GM18526 (cell line): Measurements from ENCODE around the gene BRAT1.

Source experiments
- POLR2A ChIP-seq: IDR thresholded peaks from 3 replicates; pipeline ENCODE4 v1.6.1; 2011; ENCODE audit not compliant: insufficient read length; ENCODE audit errors: extremely low read depth

BRAT1 gene

DNA sequence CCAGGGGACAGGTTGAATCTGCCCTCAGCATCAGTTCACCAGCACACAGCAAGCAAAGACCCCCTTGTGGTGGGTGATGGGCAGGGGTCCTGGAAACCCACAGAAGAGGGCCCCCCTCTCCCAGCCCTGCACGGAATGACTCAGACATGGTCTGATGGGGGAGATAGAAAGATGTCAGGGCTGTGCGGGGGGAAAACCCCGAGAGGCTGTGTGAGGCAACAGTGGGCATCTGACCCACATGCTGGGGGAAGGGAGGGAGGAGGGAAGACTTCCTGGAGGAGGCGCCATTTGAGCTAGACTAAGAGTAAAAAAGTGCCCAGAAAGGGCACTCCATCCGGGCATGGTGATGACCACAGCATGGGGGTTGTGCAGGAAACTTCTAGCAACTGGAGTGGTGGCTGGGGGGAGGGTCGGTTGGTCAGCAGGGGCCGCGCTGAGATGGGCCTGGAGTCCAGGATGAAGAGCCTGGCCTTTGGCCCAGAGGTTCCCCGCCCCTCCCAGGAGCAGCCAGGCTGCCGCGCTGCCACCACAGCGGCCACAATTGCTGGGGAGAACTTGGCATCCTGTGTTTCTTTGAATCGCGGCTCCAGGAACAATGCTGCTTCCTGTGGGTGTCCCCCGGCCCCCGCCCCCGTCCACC lies 33.3 kb downstream of the BRAT1 start:
- TF ChIP-seq POLR2A, result no peak

GRCh38 chr7:2521341-2521745 lies 34.0 kb downstream of the BRAT1 start:
- TF ChIP-seq POLR2A, result no peak

- no peak for TF ChIP-seq POLR2A
Measured at GRCh38 chr7:2520761-2521290, 34.5 kb downstream of the BRAT1 start.

DNA sequence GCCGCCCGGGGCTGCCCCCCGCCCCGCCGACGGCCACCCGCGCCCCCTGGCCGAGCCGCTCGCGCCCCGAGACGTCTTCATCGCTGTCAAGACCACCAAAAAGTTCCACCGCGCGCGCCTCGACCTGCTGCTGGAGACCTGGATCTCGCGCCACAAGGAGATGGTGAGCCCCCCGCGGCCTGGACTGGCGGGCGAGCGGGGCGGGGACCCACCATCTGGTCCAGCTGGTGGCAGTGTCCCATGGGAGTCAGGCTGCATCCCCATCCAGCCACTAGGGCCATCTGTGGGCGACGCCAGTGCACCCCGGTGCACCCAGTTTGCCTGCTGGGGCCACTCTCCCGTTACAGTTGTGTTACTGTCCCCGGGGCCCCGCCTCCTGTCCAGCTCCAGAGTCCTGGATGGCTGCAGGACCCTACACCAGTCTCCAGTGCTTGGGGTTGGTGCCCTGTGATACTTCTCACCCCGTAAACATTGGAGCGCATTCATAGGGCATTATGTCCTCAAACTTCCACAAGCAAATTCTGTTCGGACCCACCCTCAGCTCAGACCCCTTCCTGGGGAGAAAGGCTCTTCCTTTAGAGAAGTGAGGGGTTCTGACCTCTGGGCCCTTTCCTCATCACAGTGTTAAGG lies 35.1 kb downstream of the BRAT1 start:
- no peak for TF ChIP-seq POLR2A

DNA sequence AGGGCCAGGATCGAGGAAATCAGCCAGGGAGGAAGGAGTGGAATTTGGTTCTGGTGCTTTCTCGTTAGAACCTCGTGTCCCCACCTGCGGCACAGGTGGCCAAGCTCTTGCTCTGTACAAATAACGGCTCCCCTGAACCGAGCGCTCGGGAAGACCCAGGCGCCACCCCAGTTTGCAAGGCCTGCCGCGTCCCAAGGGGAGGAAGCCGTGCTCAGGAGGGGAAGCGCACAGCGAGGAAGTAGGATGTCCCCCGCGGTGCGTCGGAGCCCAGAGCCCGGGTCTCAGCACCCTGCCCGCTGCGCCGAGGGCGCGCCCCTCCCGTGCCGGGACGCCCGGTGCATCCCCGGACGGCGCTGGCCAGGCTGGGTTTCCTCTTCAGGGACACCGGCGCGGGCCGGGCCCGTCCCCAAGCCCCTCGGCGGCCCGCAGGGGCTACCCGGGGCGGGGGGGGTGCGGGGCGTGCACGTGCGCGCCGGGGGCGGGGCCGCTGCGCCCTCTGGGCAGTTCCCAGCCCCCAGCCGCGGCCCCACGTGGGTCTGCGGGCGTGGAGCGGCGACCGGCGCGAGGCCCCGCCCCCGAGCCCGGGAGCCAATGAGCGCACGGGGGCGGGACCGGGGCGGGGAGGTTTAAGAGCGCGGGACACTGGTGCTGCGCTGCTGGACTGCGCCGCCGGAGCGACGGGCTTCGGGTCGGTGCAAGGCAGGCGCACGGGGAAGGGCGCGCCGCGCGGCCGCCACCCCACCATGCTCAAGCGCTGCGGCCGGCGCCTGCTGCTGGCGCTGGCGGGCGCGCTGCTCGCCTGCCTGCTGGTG lies 36.0 kb downstream of the BRAT1 start, which contains the start of gene LFNG:
Gene LFNG, plus strand, starts transcription at position 656 of the 812 bp plus-strand sequence. Its CDS starts 88 bp downstream, at position 744.
- TF ChIP-seq POLR2A, result peak; percentile 94

DNA sequence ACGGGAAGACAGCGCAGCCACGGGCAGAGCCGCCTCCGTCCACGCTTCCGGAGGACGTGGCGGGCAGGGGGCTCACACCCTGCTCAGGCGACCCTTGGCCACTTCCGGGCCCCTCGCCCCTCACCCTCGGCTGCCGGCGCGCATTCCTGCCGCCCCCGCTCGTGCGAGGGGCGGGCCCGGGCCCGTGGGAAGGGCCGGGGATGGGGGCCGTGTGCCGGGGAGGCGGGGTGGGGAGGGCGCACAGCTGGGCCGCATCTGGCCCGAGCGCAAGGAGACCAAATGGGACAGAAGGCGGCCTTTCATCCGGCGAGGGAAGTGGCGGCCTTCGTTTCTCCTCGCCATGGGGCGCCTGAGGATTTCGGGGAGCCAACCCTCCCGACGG lies 36.6 kb downstream of the BRAT1 start:
- no peak for TF ChIP-seq POLR2A

- no peak for TF ChIP-seq POLR2A
Measured at GRCh38 chr7:2517678-2518507, 37.4 kb downstream of the BRAT1 start.

- no peak for TF ChIP-seq POLR2A
Measured at GRCh38 chr7:2517026-2517425, 38.3 kb downstream of the BRAT1 start.

DNA sequence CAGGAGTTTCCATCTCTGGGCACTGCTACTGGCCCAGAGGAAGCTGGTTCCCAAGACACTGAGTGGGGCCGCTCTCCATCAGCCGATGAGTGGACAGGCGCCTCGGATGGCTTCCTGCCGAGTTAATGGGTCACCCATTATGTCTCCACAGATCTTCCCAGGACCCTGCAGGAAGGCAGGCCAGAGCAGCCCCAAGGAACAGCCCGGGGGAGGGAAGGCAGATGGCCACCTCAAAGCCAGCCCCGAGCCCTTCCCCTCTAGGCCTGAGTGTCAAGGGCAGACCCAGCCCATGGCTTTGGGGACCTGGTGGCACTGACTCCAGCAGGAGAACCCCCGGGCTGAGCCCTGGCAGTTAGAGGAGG lies 39.1 kb downstream of the BRAT1 start:
- no peak for TF ChIP-seq POLR2A

DNA sequence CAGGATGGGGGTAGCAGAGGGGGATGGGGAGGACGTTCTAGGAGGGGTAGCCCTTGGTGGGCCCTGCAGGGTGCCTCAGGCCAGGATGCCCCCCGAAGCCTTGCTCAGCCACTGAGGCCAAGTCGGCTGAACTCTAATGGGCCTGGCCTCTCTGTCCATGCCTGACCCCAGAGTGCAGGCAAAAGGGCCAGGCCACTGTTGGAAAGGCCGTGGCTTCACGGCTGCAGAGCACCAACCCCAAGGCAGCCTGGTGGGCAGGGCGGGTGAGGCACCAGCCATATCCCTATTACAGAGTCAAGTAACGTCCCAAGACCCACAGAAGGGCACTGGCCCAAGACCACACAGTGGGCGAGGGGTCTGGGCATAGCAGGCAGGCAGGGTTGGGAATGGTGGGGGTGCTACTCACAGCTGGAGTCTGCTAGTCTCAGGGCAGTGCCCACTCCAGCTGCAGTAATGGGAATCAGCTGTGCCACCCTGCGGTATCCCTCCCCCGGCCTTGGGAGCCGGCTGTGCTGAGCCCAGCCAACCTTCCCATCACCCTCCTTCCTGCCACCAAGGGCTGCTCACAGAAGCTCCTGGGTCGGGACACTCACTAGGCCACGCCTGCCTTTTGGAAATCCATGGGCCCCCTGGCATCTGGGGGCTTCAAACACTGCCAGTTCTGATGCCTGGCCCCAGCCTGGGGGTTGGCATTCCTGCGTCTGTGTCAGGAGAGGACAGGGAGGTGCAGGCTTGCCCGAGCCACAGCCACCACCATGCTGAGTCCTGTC lies 39.7 kb downstream of the BRAT1 start:
- no peak for TF ChIP-seq POLR2A

GRCh38 chr7:2514473-2515423 lies 40.6 kb downstream of the BRAT1 start:
- TF ChIP-seq POLR2A, result no peak

DNA sequence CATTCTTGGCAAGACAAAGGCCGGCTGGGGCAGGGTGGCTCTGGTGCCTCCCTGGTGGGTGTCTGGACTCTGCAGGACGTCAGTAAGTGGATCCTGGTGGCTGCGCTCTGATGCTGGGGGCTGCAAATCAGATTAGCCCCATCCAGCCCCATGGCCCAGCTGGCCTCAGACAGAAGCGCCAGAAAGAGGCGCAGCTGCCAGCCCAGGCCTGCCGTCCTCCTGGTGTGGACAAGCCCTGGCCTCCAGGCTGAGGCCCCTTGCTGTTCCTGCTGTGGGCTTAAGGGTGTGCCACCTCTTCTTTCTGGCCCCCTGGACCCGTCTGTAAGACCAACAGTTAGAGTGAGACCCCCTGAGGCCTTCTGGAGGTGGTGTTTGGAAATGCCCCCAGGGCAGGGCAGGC lies 41.6 kb downstream of the BRAT1 start:
- TF ChIP-seq POLR2A, result no peak

DNA sequence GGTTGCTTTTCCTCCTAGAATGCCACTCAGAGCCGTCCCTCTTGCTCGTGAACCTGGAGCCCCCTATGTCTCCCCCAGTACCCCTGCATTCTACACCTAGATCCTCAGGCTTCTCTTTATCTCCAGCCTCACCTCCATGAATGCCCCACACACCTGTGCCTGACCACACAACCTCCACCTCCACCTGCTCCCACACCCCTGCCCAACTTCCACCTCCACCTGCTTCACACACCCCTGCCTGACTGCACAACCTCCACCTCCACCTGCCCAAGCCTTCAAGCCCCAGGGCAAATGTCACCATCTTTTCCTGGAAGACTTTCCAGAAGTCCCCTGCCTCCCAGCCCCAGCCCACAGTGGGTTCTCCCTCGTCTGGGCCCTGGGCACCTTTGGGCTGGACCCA lies 42.6 kb downstream of the BRAT1 start:
- no peak for TF ChIP-seq POLR2A
